HepG2 (cell line): ENCODE results near the gene SHISAL1. TPM values are rescaled to one million over a fixed set of nuclear protein-coding genes. Genes with fewer than 3 reads are reported as not detected.

ENCODE experiments used
- ATAC-seq: fragments of 200-7000 bp; cut with Tn5 transposase; 3 replicates; pipeline ENCODE4 v1.9.1; 2020; ENCODE audit warnings: mild to moderate bottlenecking, moderate library complexity
- BruUV-seq: library from RNA; stranded (reverse); fragments of 400-500 nt; replicated peaks from 2 replicates; lab custom pipeline; 2021; lab: Mats Ljungman, UMichigan
- CTCF ChIA-PET: fragments of 300-600 bp; formaldehyde crosslinking; extraction: SDS; loops from one replicate; lab custom pipeline; 2021; ENCODE audit warnings: low total read pairs, inconsistent platforms, low intra/inter-chr PET ratio; lab: Yijun Ruan, JAX
- POLR2A ChIA-PET: fragments of 350-600 bp; sonication (Branson Sonifier 250); formaldehyde crosslinking; loops from one replicate; lab custom pipeline; 2020; ENCODE audit warnings: antibody characterized with exemption, inconsistent platforms; lab: Yijun Ruan, JAX
- DNase-seq: peaks from one replicate; pipeline ENCODE4 v3.0.0-alpha.2; 2015; ENCODE audit warnings: low spot score
- FAIRE-seq: peaks from 3 replicates; lab custom pipeline; 2011; peaks lifted over from hg19 to GRCh38; lab: Jason Lieb, UNC
- H2AFZ ChIP-seq: one replicate; pipeline ENCODE4 v1.6.1; 2011; ENCODE audit warnings: low read length, inconsistent platforms
- H3K27ac ChIP-seq: fragments of 300-600 bp; 3 replicates; pipeline ENCODE4 v1.8.0; 2011; ENCODE audit warnings: mixed run types, mild to moderate bottlenecking, mixed read lengths, low read length, inconsistent platforms; ENCODE audit not compliant: insufficient read depth; ENCODE audit errors: extremely low read length
- H3K27me3 ChIP-seq, 2 experiments: fragments of 200-600 bp in 1 of 2; 2 replicates in 1 of 2; 3 replicates in 1 of 2; pipeline versions ENCODE4 v1.6.0 to v1.8.0; 2011; ENCODE audit warnings: low read length in 2 of 2, mild to moderate bottlenecking in 2 of 2, moderate library complexity in 2 of 2, inconsistent platforms in 1 of 2; ENCODE audit not compliant: insufficient read depth in 2 of 2, control insufficient read depth in 1 of 2
- H3K36me3 ChIP-seq, 2 experiments: fragments of 200-600 bp in 1 of 2; replicated peaks in 1 of 2; 2 replicates in 1 of 2; 3 replicates in 1 of 2; pipeline versions ENCODE4 v1.5.1 to v1.8.0; 2011; ENCODE audit warnings: low read length in 2 of 2, inconsistent platforms in 1 of 2; ENCODE audit not compliant: insufficient read depth in 2 of 2, control insufficient read depth in 1 of 2
- H3K4me1 ChIP-seq: 2 replicates; pipeline ENCODE4 v1.5.1; 2012; ENCODE audit warnings: low read length, inconsistent platforms; ENCODE audit not compliant: insufficient read depth
- H3K4me2 ChIP-seq: 2 replicates; pipeline ENCODE4 v1.6.0; 2011; ENCODE audit warnings: low read depth, low read length, inconsistent platforms
- H3K4me3 ChIP-seq, 3 experiments: fragments of 200-600 bp in 1 of 3; sonication (generic), shearing (Covaris generic) in 1 of 3; replicated peaks in 1 of 3; 2 replicates each; pipeline ENCODE4 v1.5.1; 2011 to 2016; ENCODE audit warnings: low read length in 3 of 3, inconsistent platforms in 2 of 3, low read depth in 2 of 3, mild to moderate bottlenecking in 2 of 3, control low read depth in 1 of 3, mixed read lengths in 1 of 3; ENCODE audit not compliant: insufficient read depth in 1 of 3
- H3K79me2 ChIP-seq: one replicate; pipeline ENCODE4 v1.6.1; 2011; ENCODE audit warnings: low read length, inconsistent platforms; ENCODE audit not compliant: insufficient read depth
- H3K9ac ChIP-seq: 2 replicates; pipeline ENCODE4 v1.6.0; 2011; ENCODE audit warnings: mild to moderate bottlenecking, low read depth, low read length, inconsistent platforms; ENCODE audit not compliant: insufficient read depth
- H3K9me3 ChIP-seq: 2 replicates; pipeline ENCODE4 v1.5.1; 2012; ENCODE audit warnings: mild to moderate bottlenecking, low read length
- H4K20me1 ChIP-seq: 2 replicates; pipeline ENCODE4 v1.6.0; 2011; ENCODE audit warnings: inconsistent platforms, mild to moderate bottlenecking, low read length, moderate library complexity; ENCODE audit not compliant: insufficient read depth
- CAMTA2 ChIP-seq: sonication (generic); formaldehyde crosslinking; IDR thresholded peaks from 2 replicates; pipeline ENCODE4 v1.4.0; 2020; ENCODE audit warnings: mild to moderate bottlenecking, missing genetic modification reagents, borderline replicate concordance
- KIAA2018 ChIP-seq: sonication (generic); formaldehyde crosslinking; IDR thresholded peaks from 2 replicates; pipeline ENCODE4 v1.5.0; 2020; ENCODE audit warnings: mild to moderate bottlenecking, missing genetic modification reagents, borderline replicate concordance
- NFRKB ChIP-seq: fragments of 450-650 bp; IDR thresholded peaks from 2 replicates; pipeline ENCODE4 v1.6.1; 2017
- PBX3 ChIP-seq: sonication (generic); formaldehyde crosslinking; IDR thresholded peaks from 2 replicates; pipeline ENCODE4 v1.8.1; 2023; ENCODE audit warnings: missing genetic modification reagents, inconsistent platforms, borderline replicate concordance
- THAP9 ChIP-seq: sonication (generic); formaldehyde crosslinking; IDR thresholded peaks from 2 replicates; pipeline ENCODE4; 2020; ENCODE audit warnings: missing genetic modification reagents, mild to moderate bottlenecking, borderline replicate concordance
- ZBTB2 ChIP-seq: sonication (generic); formaldehyde crosslinking; IDR thresholded peaks from 2 replicates; pipeline ENCODE4 v1.8.0; 2022; ENCODE audit warnings: low read depth, missing genetic modification reagents
- WGBS: methylation state at CpG from one replicate; pipeline ENCODE4 v1.1.6; 2017; ENCODE audit warnings: low lambda C conversion rate; 5-methylcytosine and 5-hydroxymethylcytosine counted together
- in situ Hi-C: cut with HindIII; loops from 2 replicates; pipeline ENCODE4 v1.10.0; 2017; ENCODE audit warnings: low pct_unique_long_range_greater_than_20kb; ENCODE audit not compliant: extremely low pct_ligation_motif_present
- intact Hi-C: fragments of 100-400 bp; cut with micrococcal nuclease; formaldehyde crosslinking; loops from one replicate; pipeline ENCODE4 v1.10.0; 2022; ENCODE audit not compliant: unreplicated experiment
- polyA plus RNA-seq, 8 experiments: library from polyadenylated mRNA; depleted of rRNA in 3 of 8; stranded (reverse) in 7 of 8; unstranded in 1 of 8; fragments of >200 nt; fragmentation: Illumina TruSeq in 4 of 8; extraction: Trizol in 4 of 8; gene quantifications; 2 replicates each; pipeline versions ENCODE4 v1.2.1 to v1.2.3, GENCODE V29; 2011 to 2016; ENCODE audit warnings: low read depth in 4 of 8, missing spikeins in 1 of 8, mixed read lengths in 1 of 8; ENCODE audit not compliant: insufficient read depth in 1 of 8
- total RNA-seq, 5 experiments: library from RNA; depleted of rRNA; stranded (reverse); fragments of >200 nt; fragmentation: Illumina TruSeq; extraction: Trizol; gene quantifications; 2 replicates each; pipeline ENCODE4 v1.2.3, GENCODE V29; 2016; ENCODE audit warnings: low read depth in 1 of 5

Gene SHISAL1
- total and polyA plus RNA-seq, 2 of the 13 experiments (the other 11 are each of a cell fraction or from before 2014, with no cell fraction given) = not detected

- intact Hi-C loops (no loop called here), in situ Hi-C loops (no loop called here)
- Histone ChIP-seq H3K79me2 (no peaks in the 10 kb centered on the region), H3K9me3 (no peaks in the 10 kb centered on the region), H3K27me3 (peaks cover 9 to 62% of the 10 kb centered on the region in 2 experiments; a peak in 4 of 5 replicates), H3K9ac (no peak overlapping the region), H3K4me2 (no peak overlapping the region), H3K4me3 (no peak overlapping the region), H3K36me3 (no peaks in the 10 kb centered on the region), H3K4me1 (no peaks in the 10 kb centered on the region), H2AFZ (no peak overlapping the region), H3K27ac (no peak overlapping the region), H4K20me1 (no peaks in the 10 kb centered on the region)
- FAIRE-seq = no peak
- no TSS peak for BruUV-seq
- ChIA-PET POLR2A (no interaction called here), CTCF (no interaction called here)
- DNase-seq = no peak
- TF ChIP-seq ZBTB2 (no peak), PBX3 (CRISPR knock-in tag) (no peak), NFRKB (no peak), CAMTA2 (CRISPR knock-in tag) (no peak), THAP9 (no peak), KIAA2018 (CRISPR knock-in tag) (no peak)
- WGBS = 18% methylated on average over 9 of the region's 12 CpGs
- ATAC-seq = no peak
Measured at GRCh38 chr22:44360306-44360667, 47.5 kb upstream of the SHISAL1 start.
